ENCODE measurements around the gene P4HA2. TPM values are rescaled to one million over a fixed set of nuclear protein-coding genes. Genes with fewer than 3 reads are reported as not detected.

P4HA2 gene
- polyA plus RNA-seq, 10 donors, result 52.9 to 81.0 (median 60.4) TPM

GRCh38 chr5:132226516-132227234, 978 bp downstream of the P4HA2 start:
- DNase-seq, result no peak

GRCh38 chr5:132225165-132226032, 2.3 kb downstream of the P4HA2 start:
- peak; percentile 81 to 91 (median 82) for DNase-seq

GRCh38 chr5:132224716-132225115, 2.9 kb downstream of the P4HA2 start:
- peak in 2 of 3 donors; percentile 43 to 49 for DNase-seq

GRCh38 chr5:132223861-132224260, 3.8 kb downstream of the P4HA2 start:
- no peak for DNase-seq

- no peak for DNase-seq
Measured at GRCh38 chr5:132222649-132223038, 5.0 kb downstream of the P4HA2 start.

- DNase-seq, result peak; percentile 85 to 96 (median 94)
Measured at GRCh38 chr5:132221781-132222648, 5.6 kb downstream of the P4HA2 start.

- DNase-seq, result no peak
Measured at GRCh38 chr5:132220491-132220890, 7.2 kb downstream of the P4HA2 start.

GRCh38 chr5:132219981-132220380, 7.7 kb downstream of the P4HA2 start:
- no peak for DNase-seq

GRCh38 chr5:132219289-132219970, 8.2 kb downstream of the P4HA2 start:
- DNase-seq, result no peak

- no peak for DNase-seq
Measured at GRCh38 chr5:132218321-132218720, 9.3 kb downstream of the P4HA2 start.

GRCh38 chr5:132215329-132215728, 12.3 kb downstream of the P4HA2 start:
- peak; percentile 89 to 94 (median 93) for DNase-seq

GRCh38 chr5:132214491-132214890, 13.2 kb downstream of the P4HA2 start:
- no peak for DNase-seq

- no peak for DNase-seq
Measured at GRCh38 chr5:132213666-132214065, 14.0 kb downstream of the P4HA2 start.

- peak in 2 of 3 donors; percentile 27 to 60 for DNase-seq
Measured at GRCh38 chr5:132211787-132212186, 15.9 kb downstream of the P4HA2 start.

GRCh38 chr5:132210944-132211343, 16.7 kb downstream of the P4HA2 start:
- no peak for DNase-seq

GRCh38 chr5:132209901-132210545, 17.6 kb downstream of the P4HA2 start:
- no peak for DNase-seq

GRCh38 chr5:132209131-132209530, 18.5 kb downstream of the P4HA2 start:
- DNase-seq, result no peak

GRCh38 chr5:132207778-132208177, 19.9 kb downstream of the P4HA2 start:
- no peak for DNase-seq

GRCh38 chr5:132206782-132207181, 20.9 kb downstream of the P4HA2 start:
- no peak for DNase-seq

- DNase-seq, result peak; percentile 74 to 80 (median 80)
Measured at GRCh38 chr5:132205385-132206125, 22.1 kb downstream of the P4HA2 start.
